AG04450 (cell line): ENCODE results near the gene XRCC2. TPM values are rescaled to one million over a fixed set of nuclear protein-coding genes. Genes with fewer than 3 reads are reported as not detected.

Experiments used
- CTCF ChIA-PET: fragments of 300-600, 350-600 bp; formaldehyde crosslinking; extraction: SDS; loops from one replicate; lab custom pipeline; 2022; ENCODE audit warnings: antibody characterized with exemption, inconsistent platforms; lab: Charles Lee
- POLR2A ChIA-PET: fragments of 350-600 bp; formaldehyde crosslinking; extraction: SDS; loops from one replicate; lab custom pipeline; 2021; ENCODE audit warnings: antibody characterized with exemption, inconsistent platforms; lab: Yijun Ruan, JAX
- DNase-seq: peaks from one replicate; pipeline ENCODE4 v3.0.0-alpha.2; 2011; ENCODE audit warnings: low read depth, low spot score
- H3K27ac ChIP-seq: one replicate; pipeline ENCODE4 v1.5.1; 2012; ENCODE audit warnings: low read depth, low read length, control low read depth
- H3K27me3 ChIP-seq: one replicate; pipeline ENCODE4 v1.6.0; 2012; ENCODE audit warnings: low read length; ENCODE audit not compliant: control insufficient read depth, insufficient read depth
- H3K4me3 ChIP-seq: 2 replicates; pipeline ENCODE4 v1.5.1; 2011; ENCODE audit warnings: mild to moderate bottlenecking, low read depth, low read length, control low read depth
- H3K9me3 ChIP-seq: 2 replicates; pipeline ENCODE4 v1.5.1; 2012; ENCODE audit warnings: low read length; ENCODE audit not compliant: control insufficient read depth, insufficient read depth
- CTCF ChIP-seq: IDR thresholded peaks from 2 replicates; pipeline ENCODE4 v1.5.1; 2011; ENCODE audit warnings: low read depth, low read length, control low read depth, inconsistent platforms
- polyA plus RNA-seq: library from polyadenylated mRNA; depleted of rRNA; stranded (reverse); fragments of >200 nt; gene quantifications from 2 replicates; pipeline ENCODE4 v1.2.3, GENCODE V29; 2011

Gene XRCC2
- polyA plus RNA-seq, 1 experiment: 1.3 TPM

GRCh38 chr7:152683297-152683696 lies 7.4 kb upstream of the XRCC2 start:
- CTCF ChIA-PET: interaction anchor here (0.6 kb wide), 1 partner anchor 213 kb away, joined by 3 read pairs; no protein-coding TSS in a partner anchor
- POLR2A ChIA-PET: interaction anchor here (0.7 kb wide), 1 partner anchor 28 kb away, joined by 5 read pairs; no protein-coding TSS in a partner anchor
- TF ChIP-seq CTCF: no peak

GRCh38 chr7:152677808-152678670 lies 2.1 kb upstream of the XRCC2 start:
- ChIA-PET CTCF (interaction anchor here (0.6 kb wide), 1 partner anchor 26 kb away, joined by 3 read pairs; no protein-coding TSS in a partner anchor), POLR2A (no interaction called here)
- no peak overlapping the region for H3K4me3 ChIP-seq
- H3K27me3 ChIP-seq: no peaks in the 10 kb centered on the region
- DNase-seq: no peak
- H3K9me3 ChIP-seq: no peaks in the 10 kb centered on the region
- H3K27ac ChIP-seq: no peak overlapping the region
- TF ChIP-seq CTCF: no peak

More at GRCh38 chr7:152683297-152683696, 7.4 kb upstream of the XRCC2 start:
- DNase-seq: no peak
- Histone ChIP-seq H3K27ac (no peak overlapping the region), H3K4me3 (no peak overlapping the region), H3K9me3 (no peaks in the 10 kb centered on the region), H3K27me3 (no peaks in the 10 kb centered on the region)

GRCh38 chr7:152674860-152675758 lies 832 bp downstream of the XRCC2 start:
- Histone ChIP-seq H3K9me3 (no peaks in the 10 kb centered on the region), H3K27me3 (no peaks in the 10 kb centered on the region), H3K27ac (no peak overlapping the region), H3K4me3 (peak overlapping the region; percentile 80)
- CTCF ChIA-PET: interaction anchor here (0.5 to 1.3 kb wide), 4 partner anchors 31 to 334 kb away, joined by 3 to 7 read pairs (median 3); no protein-coding TSS in a partner anchor
- DNase-seq: peak; percentile 3
- no peak for TF ChIP-seq CTCF
- POLR2A ChIA-PET: no interaction called here

GRCh38 chr7:152673897-152674296 lies 2.0 kb downstream of the XRCC2 start:
- CTCF ChIA-PET: interaction anchor here (1.0 to 1.3 kb wide), 2 partner anchors 34 to 332 kb away, joined by 3 read pairs; no protein-coding TSS in a partner anchor

More at GRCh38 chr7:152673897-152674296, 2.0 kb downstream of the XRCC2 start:
- Histone ChIP-seq H3K4me3 (no peak overlapping the region), H3K27me3 (no peaks in the 10 kb centered on the region), H3K27ac (no peak overlapping the region), H3K9me3 (no peaks in the 10 kb centered on the region)
- no peak for DNase-seq
- POLR2A ChIA-PET: no interaction called here
- TF ChIP-seq CTCF: no peak
